B cell (primary cell): ENCODE data around the gene PSKH1.

Experiments
- CTCF ChIP-seq: fragments of 200-600 bp; IDR thresholded peaks from one replicate; pipeline ENCODE4 v1.8.0; 2022; ENCODE audit warnings: antibody characterized with exemption, mild to moderate bottlenecking
- EZH2 ChIP-seq: IDR thresholded peaks from 2 replicates; pipeline ENCODE4 v1.6.1; 2012; ENCODE audit warnings: borderline replicate concordance, low read depth, mild to moderate bottlenecking, moderate library complexity, low read length; ENCODE audit not compliant: insufficient read depth, poor library complexity, severe bottlenecking

DNA sequence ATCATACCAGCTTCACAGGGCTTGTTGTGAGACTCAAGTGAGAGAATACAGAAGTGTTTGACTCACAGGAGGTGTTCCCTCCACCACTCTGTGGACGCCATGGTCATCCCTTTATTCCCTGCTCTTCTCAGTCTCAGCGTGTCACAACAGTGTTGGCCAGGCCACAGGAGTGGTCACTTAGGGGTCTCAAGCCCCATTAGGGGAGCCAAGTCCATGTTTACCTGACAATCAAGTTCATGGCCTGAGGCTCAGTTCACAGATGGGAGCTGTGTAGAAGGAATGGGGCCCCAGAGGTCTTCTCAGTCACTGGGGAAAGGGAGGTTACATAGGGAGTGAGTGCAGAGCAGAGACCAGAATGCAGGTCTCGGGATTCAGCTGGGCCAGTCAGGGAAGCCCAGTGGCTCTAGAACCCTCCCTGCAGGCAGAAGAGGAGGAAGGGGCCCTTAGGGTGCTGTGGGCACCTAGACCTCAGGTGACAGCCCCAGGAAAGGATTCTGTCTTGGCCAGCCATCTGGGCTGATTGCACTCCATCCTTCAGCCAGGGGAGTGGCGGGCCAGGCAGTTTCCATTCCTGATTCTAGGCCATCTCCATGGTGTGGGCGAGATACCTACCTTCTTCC lies 36.0 kb upstream of the PSKH1 start:
- TF ChIP-seq CTCF = no peak
- no peak for TF ChIP-seq EZH2
